Medulla oblongata (tissue), 1 donor: ENCODE data around the gene PODNL1.
"Not testable (repeated sequence)": the region's sequence is repeated elsewhere in the genome, so short reads cannot be mapped to it uniquely, and the experiment has no call there.

ENCODE experiments used
- DNase-seq: peaks from one replicate; pipeline ENCODE4 v3.0.0-alpha.2; 2015; ENCODE audit errors: extremely low spot score

PODNL1 gene

DNA sequence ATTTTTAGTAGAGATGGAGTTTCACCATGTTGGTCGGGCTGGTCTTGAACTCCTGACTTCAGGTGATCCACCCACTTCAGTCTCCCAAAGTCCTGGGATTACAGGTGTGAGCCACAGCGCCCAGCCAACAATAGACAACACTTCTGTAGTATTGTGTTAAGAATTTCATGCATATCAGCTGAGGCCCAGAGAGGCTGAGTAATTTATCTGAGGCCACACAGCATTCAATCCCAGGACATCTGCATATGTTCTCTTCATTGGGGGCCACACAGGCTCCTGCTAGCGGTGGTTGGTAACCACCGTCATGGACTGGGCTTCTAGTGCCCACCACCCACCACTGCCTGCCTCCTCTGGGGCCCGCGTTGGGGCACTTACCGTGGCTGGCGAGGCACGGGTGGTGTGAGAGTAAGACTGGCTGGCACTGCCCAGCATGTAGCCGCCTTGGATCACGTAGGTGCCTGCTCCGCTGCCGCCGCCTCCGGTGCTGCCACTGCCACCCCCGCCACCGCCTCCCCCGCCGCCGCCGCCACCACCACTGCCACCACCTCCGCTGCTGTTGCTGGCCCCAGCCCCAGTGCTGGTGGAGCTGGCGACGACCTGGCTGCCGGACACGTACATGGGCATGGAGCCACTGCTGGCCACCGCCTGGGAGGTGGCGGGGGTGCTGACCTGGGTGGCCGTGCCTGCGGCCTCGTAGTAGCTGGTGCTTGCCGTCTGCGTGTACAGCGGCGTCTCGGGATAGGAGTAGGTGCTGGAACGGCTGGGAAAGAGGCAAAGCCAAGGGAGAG, 34.3 kb upstream of the PODNL1 start:
- DNase-seq: no peak

DNA sequence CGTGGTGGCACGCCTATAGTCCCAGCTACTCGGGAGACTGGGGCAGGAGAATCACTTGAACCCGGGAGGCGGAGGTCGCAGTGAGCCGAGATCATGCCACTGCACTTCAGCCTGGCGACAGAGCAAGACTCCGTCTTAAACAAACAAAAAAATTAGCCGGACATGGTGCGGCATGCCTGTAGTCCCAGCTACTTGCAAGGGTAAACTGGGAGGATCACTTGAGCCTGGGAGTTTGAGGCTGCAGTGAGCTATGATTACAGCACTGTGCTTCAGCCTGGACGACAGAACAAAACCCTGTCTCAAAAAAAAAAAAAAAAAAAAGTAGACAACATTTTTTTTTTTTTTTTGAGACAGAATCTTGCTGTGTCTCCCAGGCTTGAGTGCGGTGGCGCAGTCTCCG, 33.7 kb upstream of the PODNL1 start:
- DNase-seq: not testable (repeated sequence)

DNA sequence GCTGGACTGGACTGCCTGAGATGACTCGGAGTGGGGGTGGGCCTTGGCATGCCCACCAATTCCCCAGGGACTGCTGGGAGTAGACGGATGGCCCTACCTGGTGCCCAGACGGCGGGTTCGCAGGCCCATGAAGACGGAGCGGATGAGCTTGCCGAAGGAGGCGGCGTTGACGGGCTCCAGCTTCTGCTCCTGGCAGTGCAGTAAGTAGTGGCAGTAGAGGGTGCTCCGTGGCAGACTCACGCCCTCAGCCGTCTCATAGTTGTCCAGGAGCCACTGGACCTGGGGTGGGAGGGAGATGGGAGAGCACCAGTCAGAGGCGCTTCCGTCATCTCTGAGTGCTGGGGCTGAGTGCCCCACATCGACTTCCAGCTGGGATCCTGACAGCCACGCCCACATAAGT, 31.7 kb upstream of the PODNL1 start:
- DNase-seq: no peak

DNA sequence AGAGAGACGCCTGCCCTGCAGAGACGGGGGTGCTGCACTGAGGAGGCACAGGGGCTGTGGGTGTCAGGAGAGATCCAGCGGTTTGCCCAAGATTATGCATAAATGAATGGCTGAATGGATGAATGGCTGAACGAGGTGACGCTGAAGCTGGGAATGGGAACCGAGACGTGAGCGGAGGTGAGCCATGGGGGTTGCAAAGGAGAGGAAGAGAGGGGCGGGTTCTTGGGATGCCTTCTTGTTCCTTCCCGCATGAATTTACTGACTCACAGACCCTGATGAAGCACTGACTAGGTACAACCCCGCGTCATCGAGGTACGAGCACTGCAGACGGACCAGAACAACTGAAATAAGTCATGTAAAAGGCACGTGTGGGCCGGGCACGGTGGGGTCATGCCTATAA, 30.8 kb upstream of the PODNL1 start:
- no peak for DNase-seq

DNA sequence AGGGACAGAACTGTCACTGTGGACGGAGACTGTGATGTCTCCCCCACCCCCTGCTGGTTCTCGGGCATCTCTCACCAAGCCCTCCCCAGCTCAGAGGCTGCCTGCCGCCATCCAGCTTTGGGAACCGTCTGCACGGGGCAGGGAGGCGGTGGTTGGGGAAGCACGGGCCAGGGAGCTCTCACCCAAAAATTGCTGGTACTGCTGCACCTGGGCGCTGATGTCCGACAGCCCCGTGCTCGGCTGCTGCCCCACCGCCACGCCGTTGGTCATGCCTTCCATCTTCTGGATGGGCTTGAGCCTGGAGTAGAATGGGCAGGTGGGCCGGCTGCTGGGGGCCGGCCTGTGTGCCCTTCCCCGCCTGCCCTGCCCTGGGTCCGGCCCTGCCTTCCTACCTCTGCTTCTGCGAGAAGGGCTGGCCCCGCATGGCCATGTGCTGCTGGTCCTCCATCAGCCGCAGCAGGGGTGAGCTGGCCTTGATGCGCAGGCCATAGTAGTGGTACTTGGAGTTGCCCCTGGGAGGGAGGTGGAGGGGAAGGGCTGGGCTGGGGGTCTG, 30.2 kb upstream of the PODNL1 start:
- no peak for DNase-seq

DNA sequence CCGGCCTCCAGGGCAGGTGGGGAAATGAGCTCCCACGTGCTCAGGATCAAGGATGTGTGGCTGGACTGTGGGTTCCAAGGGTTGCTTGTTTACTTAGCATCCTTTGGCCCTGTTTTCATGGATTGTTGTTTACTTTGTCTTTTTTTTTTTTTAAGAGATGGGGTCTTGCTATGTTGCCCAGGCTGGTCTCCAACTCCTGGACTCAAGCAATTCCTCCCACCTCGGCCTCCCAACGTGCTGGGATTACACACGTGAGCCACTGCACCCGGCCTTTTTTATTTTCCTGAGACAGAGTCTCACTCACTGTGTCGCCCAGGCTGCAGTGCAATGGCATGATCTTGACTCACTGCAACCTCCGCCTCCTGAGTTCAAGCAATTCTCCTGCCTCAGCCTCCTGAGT, 29.0 kb upstream of the PODNL1 start:
- not testable (repeated sequence) for DNase-seq

DNA sequence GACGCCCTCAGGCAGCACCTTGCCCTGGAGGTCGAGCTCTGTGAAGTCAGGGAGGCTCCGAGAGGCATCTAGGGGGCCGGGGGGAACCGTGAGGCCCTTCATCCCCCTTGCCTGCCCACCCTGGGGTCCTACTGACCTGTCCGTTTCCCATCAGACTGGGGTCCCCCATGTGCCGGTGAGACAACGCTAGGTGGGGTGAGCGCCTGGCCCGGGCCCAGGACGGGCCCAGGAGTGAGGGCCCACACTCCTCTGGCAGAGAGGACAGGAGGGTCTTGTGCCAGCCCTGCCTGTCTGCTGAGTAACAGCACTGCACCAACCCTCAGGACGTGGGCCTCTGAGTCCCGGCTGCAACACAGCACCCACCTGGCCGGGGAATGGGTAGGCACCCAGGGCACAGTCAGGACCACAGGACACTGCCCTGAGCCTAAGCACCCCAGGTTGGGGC, 28.5 kb upstream of the PODNL1 start:
- no peak for DNase-seq

DNA sequence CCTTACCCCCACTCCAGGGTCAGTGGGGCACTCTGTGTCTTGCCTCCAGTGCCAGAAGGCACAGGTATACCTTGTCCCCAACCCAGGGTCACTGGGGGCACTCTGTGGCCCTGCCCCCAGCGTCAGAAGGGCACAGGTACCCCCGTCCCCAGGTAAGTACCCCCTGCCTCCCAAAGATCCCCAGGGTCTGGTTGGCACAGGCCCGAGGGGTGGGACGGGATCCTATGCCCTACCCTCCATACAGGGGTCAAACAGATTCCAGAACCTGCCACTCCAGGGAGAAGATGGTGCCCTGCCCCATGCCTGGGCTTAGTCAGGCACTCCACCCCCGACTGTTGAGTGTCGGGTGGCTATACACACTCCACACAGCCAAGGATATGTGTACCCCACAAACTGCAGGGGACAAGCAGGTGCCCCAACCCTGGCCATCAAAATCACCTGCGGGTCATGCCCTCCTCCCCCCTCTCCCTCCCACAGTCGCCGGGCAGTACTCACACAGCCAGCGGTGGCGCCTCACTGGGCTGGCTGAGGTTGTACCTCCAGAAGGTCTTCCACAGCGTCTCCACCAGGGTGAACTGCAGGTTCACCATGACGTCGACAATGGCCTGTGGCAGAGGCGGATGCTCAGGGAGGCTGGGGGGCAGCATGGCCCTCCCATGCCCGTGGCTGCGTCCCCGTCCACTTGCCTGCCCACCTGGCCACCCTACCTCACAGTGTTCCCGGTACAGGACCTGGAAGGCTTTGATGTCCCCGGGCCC, 27.9 kb upstream of the PODNL1 start:
- DNase-seq: no peak

DNA sequence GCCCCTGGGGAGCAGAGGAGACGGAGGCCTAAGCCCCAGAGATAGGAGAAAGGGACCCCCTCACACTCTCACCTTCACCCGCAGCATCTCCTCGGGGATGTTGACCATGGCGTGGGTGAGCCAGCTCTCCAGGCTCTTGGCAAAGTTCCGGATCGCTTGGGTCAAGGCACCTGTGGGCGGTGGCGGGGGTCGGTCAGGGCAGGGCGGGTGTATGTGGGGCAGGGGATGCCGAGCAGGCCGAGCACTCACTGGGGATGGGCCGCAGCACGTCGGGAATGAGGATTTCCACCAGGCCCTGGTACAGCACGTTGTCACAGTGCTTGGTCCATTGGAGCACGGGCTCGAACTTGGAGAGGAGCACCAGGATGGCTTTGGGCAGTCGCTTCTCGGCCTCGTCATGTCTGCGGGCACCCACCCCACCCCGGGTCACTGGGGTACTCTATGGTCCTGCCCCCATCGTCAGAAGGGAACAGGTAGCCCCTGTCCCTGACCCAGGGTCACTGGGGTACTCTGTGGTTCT, 27.2 kb upstream of the PODNL1 start:
- DNase-seq: no peak

DNA sequence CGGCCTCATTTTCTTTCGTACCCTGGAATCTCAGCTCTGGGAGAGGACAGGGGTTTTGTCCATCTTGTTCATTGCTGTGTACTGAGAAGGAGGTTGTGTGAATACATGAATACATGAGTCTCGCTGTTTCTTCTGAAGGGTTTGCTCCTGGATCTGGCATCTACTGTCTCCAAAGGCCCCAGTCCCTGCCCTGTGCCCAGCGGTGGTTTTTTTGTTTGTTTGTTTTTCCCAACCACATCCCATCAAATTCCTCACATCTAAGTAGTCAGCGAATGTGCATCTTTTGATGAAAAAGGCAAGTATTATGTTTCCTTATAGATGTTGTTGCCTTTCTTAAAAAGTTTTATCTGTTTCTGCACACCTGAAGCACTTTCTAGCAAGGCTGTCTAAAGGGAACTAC, 26.6 kb upstream of the PODNL1 start:
- DNase-seq: no peak

DNA sequence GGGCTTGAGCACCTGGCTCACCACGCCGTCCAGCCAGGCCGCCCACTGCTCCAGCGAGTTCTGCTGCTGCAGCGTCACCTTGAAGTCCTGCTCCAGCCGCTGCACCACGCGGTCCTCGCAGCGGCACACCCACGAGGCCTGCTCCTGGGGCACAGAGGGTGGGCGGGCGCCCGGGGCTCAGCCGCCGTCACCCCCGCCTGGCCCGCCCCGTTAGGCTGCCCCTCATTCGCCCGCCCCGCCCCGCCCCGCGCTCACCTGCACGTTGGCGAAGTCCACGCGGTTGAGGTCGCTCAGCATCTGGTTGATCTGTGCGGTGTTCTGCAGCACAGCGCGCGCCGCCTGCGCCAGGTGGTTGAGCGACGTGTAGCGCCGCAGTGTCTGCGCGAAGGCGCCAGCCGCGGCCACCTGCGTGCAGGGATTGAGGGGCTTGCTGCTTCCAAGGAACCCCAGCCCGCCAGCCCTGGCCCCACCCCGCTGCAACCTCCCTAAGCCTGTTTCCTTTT, 25.4 kb upstream of the PODNL1 start:
- DNase-seq: no peak

DNA sequence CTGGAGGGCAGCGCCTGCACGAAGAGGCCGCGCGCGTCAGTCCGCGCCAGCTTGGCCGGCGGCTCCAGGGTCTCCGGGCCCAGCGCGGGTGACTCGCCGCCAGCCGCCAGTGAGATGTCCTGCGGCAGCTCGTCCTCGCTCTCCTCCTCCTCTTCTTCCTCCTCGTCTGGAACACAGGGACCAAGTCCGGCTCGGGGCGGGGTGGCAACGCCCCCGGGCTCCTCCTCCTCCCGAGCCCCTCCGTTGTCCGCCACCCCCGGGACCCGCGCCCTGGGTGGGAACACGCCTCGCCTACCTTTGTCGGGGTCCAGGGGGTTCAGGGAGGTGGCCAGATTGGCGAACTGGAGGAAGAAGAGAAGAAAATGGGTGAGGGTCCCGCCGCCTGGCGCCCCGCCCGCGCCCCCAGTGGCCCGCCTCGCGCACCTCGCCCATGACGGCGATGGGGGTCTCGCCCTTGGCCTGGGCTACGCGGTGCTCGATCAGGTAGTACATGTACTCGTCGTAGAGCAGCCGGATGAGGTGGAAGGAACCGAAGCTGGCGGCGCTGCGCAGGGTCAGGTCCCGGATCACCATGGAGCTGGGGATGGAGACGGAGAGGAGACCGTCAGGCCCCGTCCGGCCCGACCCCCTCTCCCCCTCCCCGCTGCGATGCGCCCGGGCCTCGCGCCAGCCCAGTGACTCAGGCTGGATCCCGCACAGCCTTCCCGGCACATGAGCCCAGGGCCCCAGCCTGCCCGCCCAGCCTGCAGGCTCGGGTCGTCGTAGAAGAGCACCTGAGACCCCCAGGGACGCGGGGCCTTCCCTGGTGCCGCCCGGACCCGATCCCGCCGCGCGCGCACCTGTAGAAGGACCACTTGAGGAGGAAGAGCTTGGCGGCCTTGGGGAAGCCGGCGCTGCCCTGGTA, 24.7 kb upstream of the PODNL1 start:
- DNase-seq: no peak

DNA sequence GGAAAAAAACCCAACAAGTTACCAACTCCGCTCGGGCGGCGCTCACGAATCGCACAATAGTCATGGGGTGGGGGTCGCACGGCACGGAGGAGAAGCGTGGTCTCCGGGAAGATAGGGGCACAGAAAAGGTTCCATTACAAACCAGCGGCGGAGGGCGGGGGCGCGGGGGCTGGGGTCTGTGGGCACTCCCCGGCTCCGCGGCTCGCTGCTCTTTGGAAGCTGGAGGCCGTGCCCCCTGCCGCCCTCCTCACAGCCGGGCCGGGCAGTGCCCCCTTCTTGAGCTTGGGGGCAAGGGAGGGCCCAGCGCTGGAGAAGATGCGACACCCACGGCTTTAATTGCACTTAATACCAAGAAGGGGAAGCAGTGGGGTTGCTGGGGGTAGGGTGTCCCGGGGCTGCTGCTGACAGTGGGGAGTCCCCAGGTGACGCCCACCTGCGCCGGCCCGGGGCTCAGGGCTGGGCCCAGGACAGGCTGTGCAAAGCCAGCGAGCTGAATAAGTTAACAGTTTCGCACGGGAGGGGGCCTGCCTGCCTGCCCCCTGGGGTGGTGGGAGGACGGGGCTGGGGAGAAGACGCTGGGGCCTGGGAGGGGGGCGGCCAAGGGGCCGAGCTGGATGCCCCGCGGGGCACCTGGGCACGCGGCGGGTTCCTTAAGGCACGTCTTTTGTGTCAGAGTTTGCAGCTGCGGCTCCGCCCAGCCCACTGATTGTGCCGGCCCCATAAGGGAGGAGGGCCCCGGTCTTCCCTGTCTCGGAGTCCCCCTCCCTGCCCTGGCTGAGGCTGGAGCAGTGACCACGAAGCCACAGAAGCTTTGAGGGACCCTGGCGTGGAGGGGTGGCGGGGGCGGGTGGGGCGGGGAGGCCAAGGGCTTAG, 23.8 kb upstream of the PODNL1 start:
- DNase-seq: no peak

DNA sequence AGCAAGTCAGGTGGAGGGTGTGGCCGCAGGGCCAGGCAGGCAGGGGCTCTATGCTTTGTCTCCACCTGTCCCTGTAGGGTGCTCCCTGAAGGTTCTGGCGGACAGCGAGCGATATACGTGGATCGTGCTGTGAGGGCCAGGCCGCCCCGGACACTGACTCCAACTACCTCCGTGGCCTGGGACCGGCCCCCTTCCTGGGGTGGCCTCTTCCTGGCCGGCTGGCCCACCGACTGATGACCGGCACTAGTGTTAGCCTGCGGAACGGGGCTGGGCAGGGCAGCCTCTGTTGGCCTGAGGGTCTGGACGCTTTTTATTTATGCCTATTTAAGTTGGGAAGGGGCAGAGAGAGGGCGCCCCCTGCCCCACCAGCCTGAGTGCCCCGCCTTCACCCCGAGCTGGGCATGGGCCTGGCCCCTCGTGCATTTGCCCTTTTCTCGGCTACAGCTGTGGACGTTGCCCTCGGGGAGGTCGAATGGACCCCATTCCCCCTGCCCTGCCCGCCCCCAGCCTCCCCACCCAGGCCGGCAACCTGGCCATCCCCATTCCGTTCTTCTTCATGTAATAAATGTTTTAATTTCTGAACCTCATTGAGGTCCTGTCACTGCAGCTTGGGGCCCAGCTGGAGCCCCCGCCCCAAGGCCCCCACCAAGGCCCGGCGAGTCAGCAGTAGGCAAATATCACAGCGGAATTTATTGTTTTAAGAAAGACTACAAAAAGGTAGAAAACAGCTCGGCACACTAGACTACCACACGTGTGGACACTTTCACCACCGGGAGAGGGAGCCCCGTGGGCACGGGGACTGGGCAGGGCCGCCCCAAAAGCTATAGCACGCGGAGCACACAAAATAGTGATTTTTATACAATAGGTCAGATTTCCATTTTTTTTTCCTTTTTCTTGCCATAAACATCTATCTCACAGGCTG, 22.9 kb upstream of the PODNL1 start:
- no peak for DNase-seq

DNA sequence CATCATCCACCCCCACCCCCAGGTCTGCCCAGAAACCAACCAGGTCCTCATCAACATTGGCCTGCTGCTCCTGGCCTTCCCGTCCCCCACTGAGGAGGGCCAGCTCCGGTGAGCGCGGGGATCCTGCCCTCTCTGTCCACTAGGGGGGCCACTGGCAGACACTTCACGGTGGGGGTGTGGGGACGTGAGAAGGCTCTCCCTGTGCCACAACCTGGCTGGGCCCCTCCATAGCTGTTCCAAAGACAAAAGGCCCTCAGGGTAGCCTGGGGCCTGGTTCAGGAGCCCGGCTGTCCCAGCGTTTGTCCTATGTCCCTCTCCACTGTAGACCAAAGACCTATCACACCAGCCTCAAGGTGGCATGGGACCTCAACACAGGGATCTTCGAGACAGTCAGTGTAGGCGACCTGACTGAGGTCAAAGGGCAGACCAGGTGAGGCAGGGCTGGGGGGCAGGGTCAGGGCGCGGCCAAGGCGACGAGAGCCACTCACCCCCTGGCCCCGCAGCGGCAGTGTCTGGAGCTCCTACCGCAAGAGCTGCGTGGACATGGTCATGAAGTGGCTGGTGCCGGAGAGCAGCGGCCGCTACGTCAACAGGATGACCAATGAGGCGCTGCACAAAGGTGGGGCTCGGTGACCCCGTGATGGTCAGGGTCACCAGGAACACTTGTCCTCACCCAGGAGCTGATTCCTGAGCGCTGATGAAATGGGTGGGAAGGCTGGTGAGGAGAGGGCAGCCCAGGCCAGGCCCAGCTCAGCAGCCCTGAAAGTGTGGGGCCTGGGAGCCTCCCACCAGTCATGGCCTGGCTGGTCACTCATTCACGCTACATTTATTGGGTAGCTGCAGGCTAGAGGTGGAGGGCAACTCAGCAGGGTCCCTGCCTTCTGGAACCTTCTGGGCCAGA, 22.0 kb upstream of the PODNL1 start:
- DNase-seq: no peak

DNA sequence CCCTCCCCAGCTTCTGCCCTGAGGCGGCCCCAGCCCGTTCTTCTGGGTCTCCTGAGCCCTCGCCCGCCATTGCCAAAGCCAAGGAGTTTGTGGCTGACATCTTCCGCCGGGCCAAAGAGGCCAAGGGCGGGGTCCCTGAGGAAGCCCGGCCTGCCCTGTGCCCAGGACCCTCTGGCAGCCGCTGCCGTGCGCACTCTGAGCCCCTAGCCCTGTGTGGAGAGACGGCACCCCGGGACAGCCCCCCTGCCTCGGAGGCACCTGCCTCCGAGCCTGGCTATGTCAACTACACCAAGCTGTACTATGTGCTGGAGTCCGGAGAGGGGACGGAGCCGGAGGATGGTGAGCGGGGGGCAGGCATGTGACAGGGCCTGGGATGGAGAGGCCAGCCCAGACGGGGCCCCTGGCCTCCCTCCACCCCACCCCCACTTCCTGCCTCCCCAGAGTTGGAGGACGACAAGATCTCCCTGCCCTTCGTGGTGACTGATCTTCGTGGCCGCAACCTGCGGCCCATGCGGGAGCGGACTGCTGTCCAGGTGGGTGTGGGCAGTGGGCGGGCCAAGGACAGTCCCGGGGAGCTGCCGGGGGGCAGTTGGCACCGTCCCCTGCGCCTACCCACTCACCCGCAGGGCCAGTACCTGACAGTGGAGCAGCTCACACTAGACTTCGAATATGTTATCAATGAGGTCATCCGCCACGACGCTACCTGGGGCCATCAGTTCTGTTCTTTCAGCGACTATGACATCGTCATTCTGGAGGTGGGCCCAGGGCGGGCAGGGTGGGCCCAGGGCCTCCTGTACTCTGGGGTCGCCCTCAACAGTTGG, 21.1 kb upstream of the PODNL1 start:
- no peak for DNase-seq

DNA sequence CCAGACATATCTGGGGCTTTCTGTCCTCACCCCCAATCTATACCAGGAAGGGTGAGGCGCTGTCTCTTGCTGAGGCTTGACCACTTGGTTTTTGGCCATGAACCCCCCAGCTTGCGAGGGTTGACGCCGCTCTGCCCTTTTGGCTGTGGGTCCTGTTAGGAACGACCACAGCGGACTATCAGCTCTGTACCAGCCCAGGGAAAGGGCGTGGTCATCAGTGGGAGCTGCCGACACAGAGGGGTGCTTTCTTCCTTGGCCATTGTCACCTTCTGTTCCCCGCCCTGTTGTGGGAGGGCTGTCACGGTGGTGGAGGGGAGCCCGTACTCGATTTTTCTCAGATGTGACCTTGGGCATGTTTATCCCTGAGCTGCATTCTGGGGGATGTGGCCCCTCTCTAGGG, 19.8 kb upstream of the PODNL1 start:
- DNase-seq: no peak
